WTC11 (cell line): ENCODE results near the gene CPN1.

Source experiments
- CBFB ChIP-seq: sonication (generic); formaldehyde crosslinking; IDR thresholded peaks from 2 replicates; pipeline ENCODE4 v1.8.1; 2022; ENCODE audit warnings: mild to moderate bottlenecking, low read depth, missing genetic modification reagents
- FOXJ3 ChIP-seq: sonication (generic); formaldehyde crosslinking; IDR thresholded peaks from 2 replicates; pipeline ENCODE4 v1.9.0; 2021; ENCODE audit warnings: missing genetic modification reagents, mild to moderate bottlenecking, borderline replicate concordance
- FOXP1 ChIP-seq: sonication (generic); formaldehyde crosslinking; IDR thresholded peaks from 2 replicates; pipeline ENCODE4 v1.8.0; 2022; ENCODE audit warnings: missing genetic modification reagents, mild to moderate bottlenecking, moderate library complexity, borderline replicate concordance
- JUN ChIP-seq: sonication (generic); formaldehyde crosslinking; IDR thresholded peaks from 2 replicates; pipeline ENCODE4 v1.8.0; 2023; ENCODE audit warnings: mild to moderate bottlenecking, missing genetic modification reagents
- NFE2L1 ChIP-seq: sonication (generic); formaldehyde crosslinking; IDR thresholded peaks from 2 replicates; pipeline ENCODE4 v1.8.1; 2023; ENCODE audit warnings: missing genetic modification reagents
- NFYB ChIP-seq: sonication (generic); formaldehyde crosslinking; conservative IDR thresholded peaks from 2 replicates; pipeline ENCODE4 v1.8.0; 2022; ENCODE audit warnings: low read depth, missing genetic modification reagents
- ZNF416 ChIP-seq: fragments of 250-450 bp; sonication (Bioruptor Pico); IDR thresholded peaks from 2 replicates; pipeline ENCODE4 v1.9.0; 2021; ENCODE audit warnings: mild to moderate bottlenecking, inconsistent platforms
- TF ChIP-seq, protein P1 (sequence below): fragments of 200-600 bp; IDR thresholded peaks from 2 replicates; pipeline ENCODE4 v1.8.0; 2022; ENCODE audit warnings: antibody characterized with exemption
- TF ChIP-seq, protein P2 (sequence below): sonication (generic); formaldehyde crosslinking; conservative IDR thresholded peaks from 2 replicates; pipeline ENCODE4 v1.8.1; 2022; ENCODE audit warnings: mild to moderate bottlenecking, missing genetic modification reagents
- TF ChIP-seq, protein P3 (sequence below): sonication (generic); formaldehyde crosslinking; IDR thresholded peaks from 2 replicates; pipeline ENCODE4 v1.8.0; 2022; ENCODE audit warnings: mild to moderate bottlenecking, missing genetic modification reagents
- TF ChIP-seq, protein P4 (sequence below): sonication (generic); formaldehyde crosslinking; IDR thresholded peaks from 2 replicates; pipeline ENCODE4 v1.8.1; 2023; ENCODE audit warnings: mild to moderate bottlenecking, missing genetic modification reagents, borderline replicate concordance
- TF ChIP-seq, protein P5 (sequence below): sonication (generic); formaldehyde crosslinking; IDR thresholded peaks from 2 replicates; pipeline ENCODE4 v1.8.1; 2022; ENCODE audit warnings: low read depth, missing genetic modification reagents, borderline replicate concordance

DNA sequence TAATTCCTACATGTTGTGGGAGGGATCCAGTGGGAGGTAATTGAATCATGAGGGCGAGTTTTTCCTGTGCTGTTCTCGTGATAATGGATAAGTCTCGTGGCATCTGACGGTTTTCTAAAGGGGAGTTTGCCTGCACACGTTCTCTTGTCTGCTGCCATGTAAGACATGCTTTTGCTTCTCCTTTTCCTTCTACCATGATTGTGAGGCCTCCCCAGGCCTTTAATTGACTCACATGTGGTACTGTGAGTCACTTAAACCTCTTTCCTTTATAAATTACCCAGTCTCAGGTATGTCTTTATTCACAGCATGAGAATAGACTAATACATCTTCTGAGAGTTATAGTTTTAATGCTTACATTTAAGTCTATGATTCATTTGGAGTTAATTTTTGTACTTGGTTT is 22.6 kb upstream of the CPN1 start:
- no peak for TF ChIP-seq NFE2L1
- TF ChIP-seq, protein P1, sequence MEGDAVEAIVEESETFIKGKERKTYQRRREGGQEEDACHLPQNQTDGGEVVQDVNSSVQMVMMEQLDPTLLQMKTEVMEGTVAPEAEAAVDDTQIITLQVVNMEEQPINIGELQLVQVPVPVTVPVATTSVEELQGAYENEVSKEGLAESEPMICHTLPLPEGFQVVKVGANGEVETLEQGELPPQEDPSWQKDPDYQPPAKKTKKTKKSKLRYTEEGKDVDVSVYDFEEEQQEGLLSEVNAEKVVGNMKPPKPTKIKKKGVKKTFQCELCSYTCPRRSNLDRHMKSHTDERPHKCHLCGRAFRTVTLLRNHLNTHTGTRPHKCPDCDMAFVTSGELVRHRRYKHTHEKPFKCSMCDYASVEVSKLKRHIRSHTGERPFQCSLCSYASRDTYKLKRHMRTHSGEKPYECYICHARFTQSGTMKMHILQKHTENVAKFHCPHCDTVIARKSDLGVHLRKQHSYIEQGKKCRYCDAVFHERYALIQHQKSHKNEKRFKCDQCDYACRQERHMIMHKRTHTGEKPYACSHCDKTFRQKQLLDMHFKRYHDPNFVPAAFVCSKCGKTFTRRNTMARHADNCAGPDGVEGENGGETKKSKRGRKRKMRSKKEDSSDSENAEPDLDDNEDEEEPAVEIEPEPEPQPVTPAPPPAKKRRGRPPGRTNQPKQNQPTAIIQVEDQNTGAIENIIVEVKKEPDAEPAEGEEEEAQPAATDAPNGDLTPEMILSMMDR = no peak
- no peak for TF ChIP-seq CBFB (CRISPR knock-in tag)
- no peak for TF ChIP-seq FOXJ3
- TF ChIP-seq, protein P2, sequence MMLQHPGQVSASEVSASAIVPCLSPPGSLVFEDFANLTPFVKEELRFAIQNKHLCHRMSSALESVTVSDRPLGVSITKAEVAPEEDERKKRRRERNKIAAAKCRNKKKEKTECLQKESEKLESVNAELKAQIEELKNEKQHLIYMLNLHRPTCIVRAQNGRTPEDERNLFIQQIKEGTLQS (CRISPR knock-in tag) = no peak
- TF ChIP-seq, protein P3, sequence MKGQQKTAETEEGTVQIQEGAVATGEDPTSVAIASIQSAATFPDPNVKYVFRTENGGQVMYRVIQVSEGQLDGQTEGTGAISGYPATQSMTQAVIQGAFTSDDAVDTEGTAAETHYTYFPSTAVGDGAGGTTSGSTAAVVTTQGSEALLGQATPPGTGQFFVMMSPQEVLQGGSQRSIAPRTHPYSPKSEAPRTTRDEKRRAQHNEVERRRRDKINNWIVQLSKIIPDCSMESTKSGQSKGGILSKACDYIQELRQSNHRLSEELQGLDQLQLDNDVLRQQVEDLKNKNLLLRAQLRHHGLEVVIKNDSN = no peak
- TF ChIP-seq NFYB (CRISPR knock-in tag) = no peak
- TF ChIP-seq JUN (CRISPR knock-in tag) = no peak
- TF ChIP-seq, protein P4, sequence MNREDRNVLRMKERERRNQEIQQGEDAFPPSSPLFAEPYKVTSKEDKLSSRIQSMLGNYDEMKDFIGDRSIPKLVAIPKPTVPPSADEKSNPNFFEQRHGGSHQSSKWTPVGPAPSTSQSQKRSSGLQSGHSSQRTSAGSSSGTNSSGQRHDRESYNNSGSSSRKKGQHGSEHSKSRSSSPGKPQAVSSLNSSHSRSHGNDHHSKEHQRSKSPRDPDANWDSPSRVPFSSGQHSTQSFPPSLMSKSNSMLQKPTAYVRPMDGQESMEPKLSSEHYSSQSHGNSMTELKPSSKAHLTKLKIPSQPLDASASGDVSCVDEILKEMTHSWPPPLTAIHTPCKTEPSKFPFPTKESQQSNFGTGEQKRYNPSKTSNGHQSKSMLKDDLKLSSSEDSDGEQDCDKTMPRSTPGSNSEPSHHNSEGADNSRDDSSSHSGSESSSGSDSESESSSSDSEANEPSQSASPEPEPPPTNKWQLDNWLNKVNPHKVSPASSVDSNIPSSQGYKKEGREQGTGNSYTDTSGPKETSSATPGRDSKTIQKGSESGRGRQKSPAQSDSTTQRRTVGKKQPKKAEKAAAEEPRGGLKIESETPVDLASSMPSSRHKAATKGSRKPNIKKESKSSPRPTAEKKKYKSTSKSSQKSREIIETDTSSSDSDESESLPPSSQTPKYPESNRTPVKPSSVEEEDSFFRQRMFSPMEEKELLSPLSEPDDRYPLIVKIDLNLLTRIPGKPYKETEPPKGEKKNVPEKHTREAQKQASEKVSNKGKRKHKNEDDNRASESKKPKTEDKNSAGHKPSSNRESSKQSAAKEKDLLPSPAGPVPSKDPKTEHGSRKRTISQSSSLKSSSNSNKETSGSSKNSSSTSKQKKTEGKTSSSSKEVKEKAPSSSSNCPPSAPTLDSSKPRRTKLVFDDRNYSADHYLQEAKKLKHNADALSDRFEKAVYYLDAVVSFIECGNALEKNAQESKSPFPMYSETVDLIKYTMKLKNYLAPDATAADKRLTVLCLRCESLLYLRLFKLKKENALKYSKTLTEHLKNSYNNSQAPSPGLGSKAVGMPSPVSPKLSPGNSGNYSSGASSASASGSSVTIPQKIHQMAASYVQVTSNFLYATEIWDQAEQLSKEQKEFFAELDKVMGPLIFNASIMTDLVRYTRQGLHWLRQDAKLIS (CRISPR knock-in tag) = no peak
- TF ChIP-seq, protein P5, sequence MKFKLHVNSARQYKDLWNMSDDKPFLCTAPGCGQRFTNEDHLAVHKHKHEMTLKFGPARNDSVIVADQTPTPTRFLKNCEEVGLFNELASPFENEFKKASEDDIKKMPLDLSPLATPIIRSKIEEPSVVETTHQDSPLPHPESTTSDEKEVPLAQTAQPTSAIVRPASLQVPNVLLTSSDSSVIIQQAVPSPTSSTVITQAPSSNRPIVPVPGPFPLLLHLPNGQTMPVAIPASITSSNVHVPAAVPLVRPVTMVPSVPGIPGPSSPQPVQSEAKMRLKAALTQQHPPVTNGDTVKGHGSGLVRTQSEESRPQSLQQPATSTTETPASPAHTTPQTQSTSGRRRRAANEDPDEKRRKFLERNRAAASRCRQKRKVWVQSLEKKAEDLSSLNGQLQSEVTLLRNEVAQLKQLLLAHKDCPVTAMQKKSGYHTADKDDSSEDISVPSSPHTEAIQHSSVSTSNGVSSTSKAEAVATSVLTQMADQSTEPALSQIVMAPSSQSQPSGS = no peak
- TF ChIP-seq FOXP1 = no peak
- no peak for TF ChIP-seq ZNF416 (CRISPR knock-in tag)
